Right kidney (tissue), 9 donors: ENCODE results near the gene MAGEA2.
"Not testable (repeated sequence)": the region's sequence is repeated elsewhere in the genome, so short reads cannot be mapped to it uniquely, and the experiment has no call there.

Experiments
- DNase-seq: peaks from one replicate; pipeline ENCODE4 v3.0.0-alpha.2; 2016
- long read RNA-seq, 8 donors: transcript quantifications; one replicate each; lab custom pipeline, GENCODE V29; 2026

The MAGEA2 gene, protein sequence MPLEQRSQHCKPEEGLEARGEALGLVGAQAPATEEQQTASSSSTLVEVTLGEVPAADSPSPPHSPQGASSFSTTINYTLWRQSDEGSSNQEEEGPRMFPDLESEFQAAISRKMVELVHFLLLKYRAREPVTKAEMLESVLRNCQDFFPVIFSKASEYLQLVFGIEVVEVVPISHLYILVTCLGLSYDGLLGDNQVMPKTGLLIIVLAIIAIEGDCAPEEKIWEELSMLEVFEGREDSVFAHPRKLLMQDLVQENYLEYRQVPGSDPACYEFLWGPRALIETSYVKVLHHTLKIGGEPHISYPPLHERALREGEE
- long read RNA-seq, donor 1 = 0 reads
- long read RNA-seq, donor 2 = 0 reads
- long read RNA-seq, donor 3 = 0 reads
- long read RNA-seq, donor 4 = 0 reads
- long read RNA-seq, donor 5 = 0 reads
- long read RNA-seq, donor 6 = 0 reads
- long read RNA-seq, donor 7 = 0 reads
- long read RNA-seq, donor 8 = 0 reads

- DNase-seq = not testable (repeated sequence)
Observed at GRCh38 chrX:152753686-152754650, at the start of gene MAGEA2. Gene MAGEA2 (minus strand): TSS chrX:152753842. CDS start chrX:152751363, 2,479 bp downstream.

GRCh38 chrX:152798945-152799344 lies 45.3 kb upstream of the MAGEA2 start:
- DNase-seq = no peak

- not testable (repeated sequence) for DNase-seq
Observed at GRCh38 chrX:152787062-152787461, 33.4 kb upstream of the MAGEA2 start.

DNA sequence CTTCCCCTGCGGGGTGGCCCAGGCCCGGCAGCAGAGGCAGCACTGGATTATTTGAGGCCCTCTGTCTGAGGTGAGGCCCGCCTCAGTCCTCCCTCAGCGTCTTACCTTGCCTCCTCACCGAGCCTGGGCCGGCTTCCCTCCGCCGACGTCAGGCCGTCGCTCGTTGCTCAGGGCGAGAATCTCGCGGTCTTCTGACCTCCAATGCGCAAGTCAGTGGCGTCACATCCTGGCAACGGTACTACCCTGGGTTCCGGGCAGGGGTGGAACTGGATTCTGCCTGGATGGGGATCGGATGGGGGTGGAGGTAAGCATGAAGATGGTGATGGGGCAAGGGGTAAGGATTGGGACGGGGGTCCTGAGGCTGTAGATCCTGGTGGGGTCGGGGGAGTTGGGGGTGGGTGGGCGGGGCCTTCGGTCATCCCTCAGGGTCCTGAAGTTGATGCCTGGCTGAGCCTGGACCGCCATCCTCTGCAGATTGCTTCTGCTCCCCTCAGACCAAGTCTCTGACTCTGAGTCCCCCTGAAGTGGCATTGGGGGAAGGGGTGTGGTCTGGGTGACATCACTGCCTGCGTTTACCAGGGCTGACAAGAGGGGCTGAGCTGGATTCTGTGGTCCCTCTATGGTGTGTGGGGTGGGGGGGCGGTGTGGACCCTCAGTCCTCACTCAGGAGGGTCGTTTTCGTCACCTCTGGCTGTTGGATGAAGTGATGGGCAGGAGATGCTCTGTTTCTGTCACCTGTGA lies 16.1 kb upstream of the MAGEA2 start, which contains the start of gene MAGEA6:
Gene MAGEA6 (minus strand): TSS at position 141 of the 741 bp plus-strand sequence. CDS start 2,039 bp downstream, outside the sequence.
- not testable (repeated sequence) for DNase-seq

DNA sequence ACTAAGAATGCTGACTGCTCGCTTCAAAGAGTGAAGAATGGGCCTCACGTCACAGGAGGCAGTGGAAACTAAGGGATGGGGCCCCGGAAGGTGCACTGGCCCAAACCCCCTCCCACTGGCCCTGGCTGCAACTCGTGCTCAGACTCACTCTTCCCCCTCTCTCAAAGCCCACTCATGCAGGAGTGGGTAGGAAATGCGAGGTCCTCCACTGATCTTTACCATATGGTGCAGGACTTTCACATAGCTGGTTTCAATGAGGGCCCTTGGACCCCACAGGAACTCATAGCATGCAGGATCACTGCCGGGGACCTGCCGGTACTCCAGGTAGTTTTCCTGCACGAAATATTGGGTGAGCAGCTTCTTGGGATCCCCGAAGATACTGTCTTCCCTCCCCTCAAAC lies 12.9 kb upstream of the MAGEA2 start:
- DNase-seq = not testable (repeated sequence)

- not testable (repeated sequence) for DNase-seq
Observed at GRCh38 chrX:152761582-152761981, 7.9 kb upstream of the MAGEA2 start.

- DNase-seq = not testable (repeated sequence)
Observed at GRCh38 chrX:152759544-152759943, 5.9 kb upstream of the MAGEA2 start.

GRCh38 chrX:152758918-152759317 lies 5.3 kb upstream of the MAGEA2 start, which contains the start of gene CSAG3:
Gene CSAG3 (plus strand): TSS chrX:152759218.
- not testable (repeated sequence) for DNase-seq

GRCh38 chrX:152754871-152755270 lies 1.2 kb upstream of the MAGEA2 start:
- not testable (repeated sequence) for DNase-seq

- no peak for DNase-seq
Observed at GRCh38 chrX:152738560-152738959, 15.1 kb downstream of the MAGEA2 start.

GRCh38 chrX:152736528-152736927 lies 17.1 kb downstream of the MAGEA2 start:
- DNase-seq = not testable (repeated sequence)

DNA sequence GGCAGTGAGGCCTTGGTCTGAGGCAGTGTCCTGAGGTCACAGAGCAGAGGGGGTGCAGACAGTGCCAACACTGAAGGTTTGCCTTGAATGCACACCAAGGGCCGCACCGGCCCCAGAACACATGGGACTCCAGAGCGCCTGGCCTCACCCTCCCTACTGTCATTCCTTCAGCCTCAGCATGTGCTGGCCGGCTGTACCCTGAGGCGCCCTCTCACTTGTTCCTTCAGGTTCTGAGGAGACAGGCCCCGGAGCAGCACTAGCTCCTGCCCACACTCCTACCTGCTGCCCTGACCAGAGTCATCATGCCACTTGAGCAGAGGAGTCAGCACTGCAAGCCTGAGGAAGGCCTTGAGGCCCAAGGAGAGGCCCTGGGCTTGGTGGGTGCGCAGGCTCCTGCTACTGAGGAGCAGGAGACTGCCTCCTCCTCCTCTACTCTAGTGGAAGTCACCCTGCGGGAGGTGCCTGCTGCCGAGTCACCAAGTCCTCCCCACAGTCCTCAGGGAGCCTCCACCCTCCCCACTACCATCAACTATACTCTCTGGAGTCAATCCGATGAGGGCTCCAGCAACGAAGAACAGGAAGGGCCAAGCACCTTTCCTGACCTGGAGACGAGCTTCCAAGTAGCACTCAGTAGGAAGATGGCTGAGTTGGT lies 17.7 kb downstream of the MAGEA2 start:
- DNase-seq = no peak

DNA sequence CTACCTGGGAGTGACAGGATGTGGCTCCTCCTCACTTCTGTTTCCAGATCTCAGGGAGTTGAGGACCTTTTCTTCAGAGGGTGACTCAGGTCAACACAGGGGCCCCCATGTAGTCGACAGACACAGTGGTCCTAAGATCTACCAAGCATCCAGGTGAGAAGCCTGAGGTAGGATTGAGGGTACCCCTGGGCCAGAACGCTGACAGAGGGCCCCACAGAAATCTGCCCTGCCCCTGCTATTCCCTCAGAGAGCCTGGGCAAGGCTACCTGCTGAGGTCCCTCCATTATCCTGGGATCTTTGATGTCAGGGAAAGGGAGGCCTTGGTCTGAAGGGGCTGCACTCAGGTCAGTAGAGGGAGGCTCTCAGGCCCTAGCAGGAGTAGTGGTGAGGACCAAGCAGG lies 18.5 kb downstream of the MAGEA2 start:
- DNase-seq = no peak

DNA sequence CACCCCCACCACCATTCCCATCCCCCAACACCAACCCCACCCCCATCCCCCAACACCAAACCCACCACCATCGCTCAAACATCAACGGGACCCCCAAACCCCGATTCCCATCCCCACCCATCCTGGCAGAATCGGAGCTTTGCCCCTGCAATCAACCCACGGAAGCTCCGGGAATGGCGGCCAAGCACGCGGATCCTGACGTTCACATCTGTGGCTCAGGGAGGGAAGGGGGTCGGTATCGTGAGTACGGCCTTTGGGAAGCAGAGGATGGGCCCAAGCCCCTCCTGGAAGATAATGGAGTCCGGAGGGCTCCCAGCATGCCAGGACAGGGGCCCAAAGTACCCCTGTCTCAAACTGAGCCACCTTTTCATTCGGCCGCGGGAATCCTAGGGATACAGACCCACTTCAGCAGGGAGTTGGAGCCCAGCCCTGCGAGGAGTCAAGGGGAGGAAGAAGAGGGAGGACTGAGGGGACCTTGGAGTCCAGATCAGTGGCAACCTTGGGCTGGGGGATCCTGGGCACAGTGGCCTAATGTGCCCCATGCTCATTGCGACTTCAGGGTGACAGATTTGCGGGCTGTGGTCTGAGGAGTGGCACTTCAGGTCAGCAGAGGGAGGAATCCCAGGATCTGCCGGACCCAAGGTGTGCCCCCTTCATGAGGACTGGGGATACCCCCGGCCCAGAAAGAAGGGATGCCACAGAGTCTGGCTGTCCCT lies 19.3 kb downstream of the MAGEA2 start:
- DNase-seq = not testable (repeated sequence)

DNA sequence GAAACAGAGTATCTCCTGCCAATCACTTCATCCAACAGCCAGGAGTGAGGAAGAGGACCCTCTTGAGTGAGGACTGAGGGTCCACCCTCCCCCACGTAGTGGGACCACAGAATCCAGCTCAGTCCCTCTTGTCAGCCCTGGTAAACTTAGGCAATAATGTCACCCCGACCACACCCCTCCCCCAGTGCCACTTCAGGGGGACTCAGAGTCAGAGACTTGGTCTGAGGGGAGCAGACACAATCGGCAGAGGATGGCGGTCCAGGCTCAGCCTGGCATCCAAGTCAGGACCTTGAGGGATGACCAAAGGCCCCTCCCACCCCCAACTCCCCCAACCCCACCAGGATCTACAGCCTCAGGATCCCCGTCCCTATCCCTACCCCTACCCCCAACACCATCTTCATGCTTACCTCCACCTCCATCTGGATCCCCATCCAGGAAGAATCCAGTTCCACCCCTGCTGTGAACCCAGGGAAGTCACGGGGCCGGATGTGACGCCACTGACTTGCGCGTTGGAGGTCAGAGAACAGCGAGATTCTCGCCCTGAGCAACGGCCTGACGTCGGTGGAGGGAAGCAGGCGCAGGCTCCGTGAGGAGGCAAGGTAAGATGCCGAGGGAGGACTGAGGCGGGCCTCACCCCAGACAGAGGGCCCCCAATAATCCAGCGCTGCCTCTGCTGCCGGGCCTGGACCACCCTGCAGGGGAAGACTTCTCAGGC lies 20.2 kb downstream of the MAGEA2 start, which contains the start of the genes CSAG1 and MAGEA12:
Gene CSAG1 (minus strand): TSS at position 461 of the 715 bp plus-strand sequence. CDS start 1,261 bp downstream, outside the sequence.
Gene MAGEA12 (plus strand): TSS at position 497 of the 715 bp plus-strand sequence. CDS start 2,405 bp downstream, outside the sequence.
- DNase-seq = no peak

DNA sequence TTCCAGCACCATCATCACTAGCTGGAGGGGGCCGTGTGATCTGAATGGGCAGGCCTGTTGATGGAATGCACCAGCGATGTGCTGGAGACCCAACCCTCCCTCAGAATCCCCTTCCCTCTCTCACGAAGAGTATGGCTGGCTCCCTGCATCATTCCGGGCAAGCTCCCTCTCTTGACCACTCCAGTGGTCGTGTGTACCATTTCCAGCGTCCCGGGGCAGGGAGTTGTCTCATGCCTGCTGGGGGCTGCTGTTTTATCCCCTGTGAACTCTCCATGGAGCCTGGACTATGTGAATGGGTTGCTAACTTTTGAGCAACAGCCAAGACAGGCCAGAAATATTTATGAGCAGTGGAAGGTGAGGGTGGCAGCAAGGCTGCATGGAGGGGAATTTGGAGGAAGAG lies 28.2 kb downstream of the MAGEA2 start:
- no peak for DNase-seq

GRCh38 chrX:152713815-152714787 lies 39.5 kb downstream of the MAGEA2 start, which contains the start of gene MAGEA2B:
Gene MAGEA2B (plus strand): TSS chrX:152714628. CDS start chrX:152717107, 2,479 bp downstream.
- not testable (repeated sequence) for DNase-seq

GRCh38 chrX:152713195-152713594 lies 40.4 kb downstream of the MAGEA2 start:
- not testable (repeated sequence) for DNase-seq
